Measurements from ENCODE around the gene PUS7L. TPM values are rescaled to one million over a fixed set of nuclear protein-coding genes. Genes with fewer than 3 reads are reported as not detected.

Gene PUS7L
- polyA plus RNA-seq, 1 donor from 2014 or later, result 29.2 TPM

DNA sequence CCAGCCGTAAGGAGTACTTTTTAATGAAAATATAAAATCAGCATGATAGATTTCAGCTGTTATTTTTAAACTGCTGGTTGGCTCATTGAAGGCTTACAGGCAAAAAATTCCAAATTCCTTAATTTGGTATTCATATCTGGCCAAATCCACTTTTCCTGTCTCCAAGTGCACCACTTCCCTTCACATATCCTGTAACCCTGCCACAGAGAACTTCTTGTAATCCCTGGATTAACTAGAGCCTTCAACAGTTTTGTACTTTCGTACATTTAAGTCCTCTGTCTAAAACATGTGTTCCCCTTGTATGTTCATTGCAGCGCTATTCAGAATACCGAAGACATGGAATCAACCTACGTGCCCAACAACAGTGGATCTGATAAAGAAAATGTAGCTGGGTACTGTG, 9.6 kb downstream of the PUS7L start:
- Histone ChIP-seq H3K79me2 (replicated peaks; ENCODE audit: insufficient read depth, low read length) (no peaks in the 10 kb centered on the region), H3K4me2 (ENCODE audit: low read length) (no peak overlapping the region), H3F3A (ENCODE audit: insufficient read depth, low read length, poor library complexity, severe bottlenecking) (no peaks in the 10 kb centered on the region), H4K20me1 (ENCODE audit: insufficient read depth) (no peaks in the 10 kb centered on the region), H3K27ac (ENCODE audit: low read length) (no peak overlapping the region), H3K9me2 (ENCODE audit: insufficient read depth, low read length) (no peaks in the 10 kb centered on the region), H3K9ac (ENCODE audit: low read length) (no peak overlapping the region), H3K27me3 (ENCODE audit: insufficient read depth, low read depth, low read length) (no peaks in the 10 kb centered on the region), H3K4me3 (ENCODE audit: low read length) (no peak overlapping the region), H2AFZ (ENCODE audit: low read depth, low read length) (no peak overlapping the region), H3K36me3 (ENCODE audit: insufficient read depth, low read length) (peaks cover 11% of the 10 kb centered on the region), H3K9me3 (ENCODE audit: low read length) (no peaks in the 10 kb centered on the region)
- no peak for TF ChIP-seq POLR2AphosphoS5 (IDR thresholded peaks at IDR 0.05)
- TF ChIP-seq EZH2 (IDR thresholded peaks at IDR 0.05; ENCODE audit: borderline replicate concordance, insufficient read depth, low read length, poor library complexity, severe bottlenecking), result no peak
- no peak for TF ChIP-seq TAF1 (IDR thresholded peaks at IDR 0.05; ENCODE audit: low read depth)
- TF ChIP-seq MXI1 (conservative IDR thresholded peaks at IDR 0.05; ENCODE audit: poor library complexity, severe bottlenecking), result no peak
- TF ChIP-seq, protein P1, sequence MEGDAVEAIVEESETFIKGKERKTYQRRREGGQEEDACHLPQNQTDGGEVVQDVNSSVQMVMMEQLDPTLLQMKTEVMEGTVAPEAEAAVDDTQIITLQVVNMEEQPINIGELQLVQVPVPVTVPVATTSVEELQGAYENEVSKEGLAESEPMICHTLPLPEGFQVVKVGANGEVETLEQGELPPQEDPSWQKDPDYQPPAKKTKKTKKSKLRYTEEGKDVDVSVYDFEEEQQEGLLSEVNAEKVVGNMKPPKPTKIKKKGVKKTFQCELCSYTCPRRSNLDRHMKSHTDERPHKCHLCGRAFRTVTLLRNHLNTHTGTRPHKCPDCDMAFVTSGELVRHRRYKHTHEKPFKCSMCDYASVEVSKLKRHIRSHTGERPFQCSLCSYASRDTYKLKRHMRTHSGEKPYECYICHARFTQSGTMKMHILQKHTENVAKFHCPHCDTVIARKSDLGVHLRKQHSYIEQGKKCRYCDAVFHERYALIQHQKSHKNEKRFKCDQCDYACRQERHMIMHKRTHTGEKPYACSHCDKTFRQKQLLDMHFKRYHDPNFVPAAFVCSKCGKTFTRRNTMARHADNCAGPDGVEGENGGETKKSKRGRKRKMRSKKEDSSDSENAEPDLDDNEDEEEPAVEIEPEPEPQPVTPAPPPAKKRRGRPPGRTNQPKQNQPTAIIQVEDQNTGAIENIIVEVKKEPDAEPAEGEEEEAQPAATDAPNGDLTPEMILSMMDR (IDR thresholded peaks at IDR 0.05; ENCODE audit: poor library complexity, severe bottlenecking), result no peak
- TF ChIP-seq SMC3 (conservative IDR thresholded peaks at IDR 0.05; ENCODE audit: poor library complexity), result no peak
- no peak for TF ChIP-seq EP300 (conservative IDR thresholded peaks at IDR 0.05; ENCODE audit: poor library complexity, severe bottlenecking)
- TF ChIP-seq, protein P2, sequence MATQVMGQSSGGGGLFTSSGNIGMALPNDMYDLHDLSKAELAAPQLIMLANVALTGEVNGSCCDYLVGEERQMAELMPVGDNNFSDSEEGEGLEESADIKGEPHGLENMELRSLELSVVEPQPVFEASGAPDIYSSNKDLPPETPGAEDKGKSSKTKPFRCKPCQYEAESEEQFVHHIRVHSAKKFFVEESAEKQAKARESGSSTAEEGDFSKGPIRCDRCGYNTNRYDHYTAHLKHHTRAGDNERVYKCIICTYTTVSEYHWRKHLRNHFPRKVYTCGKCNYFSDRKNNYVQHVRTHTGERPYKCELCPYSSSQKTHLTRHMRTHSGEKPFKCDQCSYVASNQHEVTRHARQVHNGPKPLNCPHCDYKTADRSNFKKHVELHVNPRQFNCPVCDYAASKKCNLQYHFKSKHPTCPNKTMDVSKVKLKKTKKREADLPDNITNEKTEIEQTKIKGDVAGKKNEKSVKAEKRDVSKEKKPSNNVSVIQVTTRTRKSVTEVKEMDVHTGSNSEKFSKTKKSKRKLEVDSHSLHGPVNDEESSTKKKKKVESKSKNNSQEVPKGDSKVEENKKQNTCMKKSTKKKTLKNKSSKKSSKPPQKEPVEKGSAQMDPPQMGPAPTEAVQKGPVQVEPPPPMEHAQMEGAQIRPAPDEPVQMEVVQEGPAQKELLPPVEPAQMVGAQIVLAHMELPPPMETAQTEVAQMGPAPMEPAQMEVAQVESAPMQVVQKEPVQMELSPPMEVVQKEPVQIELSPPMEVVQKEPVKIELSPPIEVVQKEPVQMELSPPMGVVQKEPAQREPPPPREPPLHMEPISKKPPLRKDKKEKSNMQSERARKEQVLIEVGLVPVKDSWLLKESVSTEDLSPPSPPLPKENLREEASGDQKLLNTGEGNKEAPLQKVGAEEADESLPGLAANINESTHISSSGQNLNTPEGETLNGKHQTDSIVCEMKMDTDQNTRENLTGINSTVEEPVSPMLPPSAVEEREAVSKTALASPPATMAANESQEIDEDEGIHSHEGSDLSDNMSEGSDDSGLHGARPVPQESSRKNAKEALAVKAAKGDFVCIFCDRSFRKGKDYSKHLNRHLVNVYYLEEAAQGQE (IDR thresholded peaks at IDR 0.05; ENCODE audit: borderline replicate concordance), result no peak

DNA sequence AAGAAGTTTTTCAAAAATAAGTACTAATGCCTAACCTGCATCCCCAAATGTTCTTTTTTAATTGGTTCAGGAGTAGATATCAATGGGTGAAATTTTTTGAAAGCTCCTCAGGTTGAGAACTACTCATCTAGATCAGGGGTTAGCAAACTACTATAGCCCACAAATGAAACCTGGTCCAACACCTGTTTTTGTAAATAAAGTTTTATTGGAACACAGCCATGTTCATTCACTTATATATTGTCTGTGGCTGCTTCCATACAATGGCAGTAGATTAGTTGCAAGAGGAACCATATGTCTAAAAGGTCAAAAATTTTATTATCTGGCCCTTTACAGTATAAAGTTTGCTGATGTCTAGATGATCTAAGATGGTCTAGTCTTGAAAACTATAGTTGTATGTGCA, 13.8 kb downstream of the PUS7L start:
- Histone ChIP-seq H3K36me3 (ENCODE audit: insufficient read depth, low read length) (peaks cover 15% of the 10 kb centered on the region), H3K79me2 (replicated peaks; ENCODE audit: insufficient read depth, low read length) (no peaks in the 10 kb centered on the region), H3F3A (ENCODE audit: insufficient read depth, low read length, poor library complexity, severe bottlenecking) (no peaks in the 10 kb centered on the region), H3K9me3 (ENCODE audit: low read length) (no peaks in the 10 kb centered on the region), H3K4me2 (ENCODE audit: low read length) (no peak overlapping the region), H3K4me3 (ENCODE audit: low read length) (no peak overlapping the region), H3K27ac (ENCODE audit: low read length) (no peak overlapping the region), H2AFZ (ENCODE audit: low read depth, low read length) (no peak overlapping the region), H3K9ac (ENCODE audit: low read length) (no peak overlapping the region), H3K9me2 (ENCODE audit: insufficient read depth, low read length) (no peaks in the 10 kb centered on the region), H3K27me3 (ENCODE audit: insufficient read depth, low read depth, low read length) (no peaks in the 10 kb centered on the region), H4K20me1 (ENCODE audit: insufficient read depth) (no peaks in the 10 kb centered on the region)
- no peak for TF ChIP-seq EP300 (conservative IDR thresholded peaks at IDR 0.05; ENCODE audit: poor library complexity, severe bottlenecking)

DNA sequence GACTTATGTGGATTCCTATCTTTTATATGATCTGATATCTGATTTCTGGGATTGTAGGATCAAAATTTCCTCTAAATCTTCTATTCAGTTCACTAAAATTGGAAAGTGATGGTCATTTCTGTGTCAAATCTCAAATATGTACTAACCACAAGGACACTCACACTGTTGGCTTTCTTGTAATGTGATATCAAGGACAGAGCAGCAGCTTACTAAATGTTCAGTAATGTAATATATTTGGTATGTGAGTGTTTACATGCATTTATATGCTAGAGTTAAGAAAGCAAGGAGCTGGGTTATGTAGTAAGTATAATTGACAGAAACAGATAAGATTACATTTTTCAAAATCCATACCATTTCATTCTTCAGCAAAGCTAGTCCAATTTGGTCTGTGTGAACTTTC, 16.5 kb downstream of the PUS7L start:
- no peak for TF ChIP-seq MXI1 (conservative IDR thresholded peaks at IDR 0.05; ENCODE audit: poor library complexity, severe bottlenecking)
- TF ChIP-seq POLR2AphosphoS5 (IDR thresholded peaks at IDR 0.05), result no peak
- TF ChIP-seq TAF1 (IDR thresholded peaks at IDR 0.05; ENCODE audit: low read depth), result no peak
- Histone ChIP-seq H4K20me1 (ENCODE audit: insufficient read depth) (no peaks in the 10 kb centered on the region), H3K79me2 (replicated peaks; ENCODE audit: insufficient read depth, low read length) (no peaks in the 10 kb centered on the region), H3K27ac (ENCODE audit: low read length) (no peak overlapping the region), H3K4me2 (ENCODE audit: low read length) (no peak overlapping the region), H3K27me3 (ENCODE audit: insufficient read depth, low read depth, low read length) (no peaks in the 10 kb centered on the region), H3K4me3 (ENCODE audit: low read length) (no peak overlapping the region), H3F3A (ENCODE audit: insufficient read depth, low read length, poor library complexity, severe bottlenecking) (no peaks in the 10 kb centered on the region), H3K9me2 (ENCODE audit: insufficient read depth, low read length) (no peaks in the 10 kb centered on the region), H3K9me3 (ENCODE audit: low read length) (no peaks in the 10 kb centered on the region), H3K36me3 (ENCODE audit: insufficient read depth, low read length) (peaks cover 19% of the 10 kb centered on the region), H2AFZ (ENCODE audit: low read depth, low read length) (no peak overlapping the region), H3K9ac (ENCODE audit: low read length) (no peak overlapping the region)
